Left ventricle myocardium inferior (tissue), 1 donor: ENCODE results near the gene GEN1. TPM values are rescaled to one million over a fixed set of nuclear protein-coding genes. Genes with fewer than 3 reads are reported as not detected.

Source experiments
- DNase-seq: peaks from one replicate; pipeline ENCODE4 v3.0.0-alpha.2; 2020
- H3K27ac ChIP-seq: fragments of 200-600 bp; replicated peaks from 2 replicates; pipeline ENCODE4 v1.8.0; 2021
- H3K27me3 ChIP-seq: fragments of 200-600 bp; 2 replicates; pipeline ENCODE4 v1.8.0; 2021; ENCODE audit warnings: low read depth
- H3K36me3 ChIP-seq: fragments of 200-600 bp; 2 replicates; pipeline ENCODE4 v1.8.0; 2021
- H3K4me1 ChIP-seq: fragments of 200-600 bp; 2 replicates; pipeline ENCODE4 v1.8.0; 2021
- H3K4me3 ChIP-seq: fragments of 200-600 bp; 2 replicates; pipeline ENCODE4 v1.8.0; 2021; ENCODE audit warnings: mild to moderate bottlenecking, moderate library complexity
- H3K9me3 ChIP-seq: fragments of 200-600 bp; replicated peaks from 2 replicates; pipeline ENCODE4 v1.8.0; 2021
- CTCF ChIP-seq: fragments of 200-600 bp; IDR thresholded peaks from 2 replicates; pipeline ENCODE4 v1.8.0; 2021; ENCODE audit warnings: antibody characterized with exemption, mild to moderate bottlenecking, borderline replicate concordance
- intact Hi-C: fragments of 100-400 bp; cut with micrococcal nuclease; formaldehyde crosslinking; loops from one replicate; pipeline ENCODE4 v1.11.0; 2022
- total RNA-seq: library from RNA; stranded (reverse); fragmentation: NEBNext Ultra II Directional; extraction: Animal tissue kit (Norgen Biotek cat#: 25700); gene quantifications from one replicate; pipeline ENCODE4 v1.2.1, GENCODE V29; 2021
- donor health status: DM: no; HTN: yes; CAD: no; lungs with severe emphysema.

Gene GEN1
- total RNA-seq, 1 donor from 2014 or later, result 4.3 TPM

- Histone ChIP-seq H3K4me1 (no peaks in the 10 kb centered on the region), H3K27me3 (no peaks in the 10 kb centered on the region), H3K4me3 (no peak overlapping the region), H3K36me3 (peaks cover 78% of the 10 kb centered on the region), H3K27ac (no peak overlapping the region), H3K9me3 (no peaks in the 10 kb centered on the region)
- intact Hi-C loops, result no loop called here
- no peak for DNase-seq
- no peak for TF ChIP-seq CTCF
Measured at GRCh38 chr2:17729880-17730279, 24.1 kb upstream of the GEN1 start.

GRCh38 chr2:17733599-17733998 is 20.3 kb upstream of the GEN1 start:
- intact Hi-C loops, result no loop called here
- H3K4me3 ChIP-seq, result no peak overlapping the region
- H3K9me3 ChIP-seq, result no peaks in the 10 kb centered on the region
- TF ChIP-seq CTCF, result no peak
- H3K27ac ChIP-seq, result no peak overlapping the region
- H3K27me3 ChIP-seq, result no peaks in the 10 kb centered on the region
- DNase-seq, result no peak
- H3K36me3 ChIP-seq, result peaks cover 83% of the 10 kb centered on the region
- H3K4me1 ChIP-seq, result peaks cover 10% of the 10 kb centered on the region

GRCh38 chr2:17735864-17736263 is 18.1 kb upstream of the GEN1 start:
- H3K27ac ChIP-seq, result no peak overlapping the region
- intact Hi-C loops, result no loop called here
- H3K4me1 ChIP-seq, result peaks cover 16% of the 10 kb centered on the region
- no peak for TF ChIP-seq CTCF
- no peaks in the 10 kb centered on the region for H3K27me3 ChIP-seq
- no peaks in the 10 kb centered on the region for H3K9me3 ChIP-seq
- no peak overlapping the region for H3K4me3 ChIP-seq
- DNase-seq, result no peak
- H3K36me3 ChIP-seq, result peaks cover 79% of the 10 kb centered on the region

- peaks cover 16% of the 10 kb centered on the region for H3K4me1 ChIP-seq
- intact Hi-C loops, result no loop called here
- no peak for DNase-seq
- TF ChIP-seq CTCF, result no peak
- no peaks in the 10 kb centered on the region for H3K27me3 ChIP-seq
- no peaks in the 10 kb centered on the region for H3K9me3 ChIP-seq
- no peak overlapping the region for H3K4me3 ChIP-seq
- H3K36me3 ChIP-seq, result peaks cover 76% of the 10 kb centered on the region
- H3K27ac ChIP-seq, result peak overlapping the region; percentile 41
Measured at GRCh38 chr2:17736989-17737388, 16.9 kb upstream of the GEN1 start.

GRCh38 chr2:17740203-17740602 is 13.7 kb upstream of the GEN1 start:
- H3K36me3 ChIP-seq, result peaks cover 66% of the 10 kb centered on the region

More at GRCh38 chr2:17740203-17740602, 13.7 kb upstream of the GEN1 start:
- no peak for TF ChIP-seq CTCF
- H3K9me3 ChIP-seq, result no peaks in the 10 kb centered on the region
- intact Hi-C loops, result no loop called here
- H3K27me3 ChIP-seq, result no peaks in the 10 kb centered on the region
- no peak overlapping the region for H3K27ac ChIP-seq
- H3K4me1 ChIP-seq, result peaks cover 16% of the 10 kb centered on the region
- no peak overlapping the region for H3K4me3 ChIP-seq
- no peak for DNase-seq
